ENCODE data around the gene ARHGAP27. TPM values are rescaled to one million over a fixed set of nuclear protein-coding genes. Genes with fewer than 3 reads are reported as not detected.
"Not testable (repeated sequence)": the region's sequence is repeated elsewhere in the genome, so short reads cannot be mapped to it uniquely, and the experiment has no call there.

ARHGAP27 gene
- total RNA-seq, 1 donor from 2014 or later = 27.1 TPM

- H3K27me3 ChIP-seq (ENCODE audit: control insufficient read depth, insufficient read depth, low read length); H3K36me3 ChIP-seq (ENCODE audit: control insufficient read depth, insufficient read depth, low read length); H3K4me3 ChIP-seq (ENCODE audit: low read depth, low read length); DNase-seq (ENCODE audit: low read depth); FAIRE-seq: not testable (repeated sequence)
These were observed 19.9 kb upstream of the ARHGAP27 start for GRCh38 chr17:45452329-45453224.

DNA sequence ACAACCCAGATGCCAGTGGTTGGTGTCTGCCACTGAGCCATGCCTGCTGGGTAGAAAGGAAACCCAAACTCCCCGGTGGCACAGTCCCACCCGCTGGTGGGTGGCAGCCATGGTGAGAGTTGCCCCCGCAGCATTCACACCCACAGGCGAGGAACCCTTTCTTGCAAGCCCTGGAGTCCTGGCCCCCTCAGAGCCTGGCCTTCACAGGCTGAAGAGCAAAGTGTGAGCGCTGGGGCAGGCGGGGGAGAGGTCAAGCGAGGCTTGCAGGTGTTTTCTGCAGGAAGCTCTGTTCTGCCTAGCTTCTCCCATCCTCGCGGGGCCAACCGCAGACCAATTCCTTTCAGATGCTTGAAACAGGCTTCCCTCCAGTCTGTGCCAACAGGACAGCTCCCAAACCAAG lies 19.0 kb upstream of the ARHGAP27 start:
- not testable (repeated sequence) for FAIRE-seq; H3K36me3 ChIP-seq (ENCODE audit: control insufficient read depth, insufficient read depth, low read length); H3K27me3 ChIP-seq (ENCODE audit: control insufficient read depth, insufficient read depth, low read length); H3K4me3 ChIP-seq (ENCODE audit: low read depth, low read length); DNase-seq (ENCODE audit: low read depth)

GRCh38 chr17:45451131-45451530 lies 18.5 kb upstream of the ARHGAP27 start:
- TF ChIP-seq, protein P1, sequence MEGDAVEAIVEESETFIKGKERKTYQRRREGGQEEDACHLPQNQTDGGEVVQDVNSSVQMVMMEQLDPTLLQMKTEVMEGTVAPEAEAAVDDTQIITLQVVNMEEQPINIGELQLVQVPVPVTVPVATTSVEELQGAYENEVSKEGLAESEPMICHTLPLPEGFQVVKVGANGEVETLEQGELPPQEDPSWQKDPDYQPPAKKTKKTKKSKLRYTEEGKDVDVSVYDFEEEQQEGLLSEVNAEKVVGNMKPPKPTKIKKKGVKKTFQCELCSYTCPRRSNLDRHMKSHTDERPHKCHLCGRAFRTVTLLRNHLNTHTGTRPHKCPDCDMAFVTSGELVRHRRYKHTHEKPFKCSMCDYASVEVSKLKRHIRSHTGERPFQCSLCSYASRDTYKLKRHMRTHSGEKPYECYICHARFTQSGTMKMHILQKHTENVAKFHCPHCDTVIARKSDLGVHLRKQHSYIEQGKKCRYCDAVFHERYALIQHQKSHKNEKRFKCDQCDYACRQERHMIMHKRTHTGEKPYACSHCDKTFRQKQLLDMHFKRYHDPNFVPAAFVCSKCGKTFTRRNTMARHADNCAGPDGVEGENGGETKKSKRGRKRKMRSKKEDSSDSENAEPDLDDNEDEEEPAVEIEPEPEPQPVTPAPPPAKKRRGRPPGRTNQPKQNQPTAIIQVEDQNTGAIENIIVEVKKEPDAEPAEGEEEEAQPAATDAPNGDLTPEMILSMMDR (IDR thresholded peaks at IDR 0.05; ENCODE audit: insufficient read depth, low read length, severe bottlenecking) = no peak
- no peak for FAIRE-seq
- H3K36me3 ChIP-seq (ENCODE audit: control insufficient read depth, insufficient read depth, low read length) = peaks cover 4% of the 10 kb centered on the region

DNA sequence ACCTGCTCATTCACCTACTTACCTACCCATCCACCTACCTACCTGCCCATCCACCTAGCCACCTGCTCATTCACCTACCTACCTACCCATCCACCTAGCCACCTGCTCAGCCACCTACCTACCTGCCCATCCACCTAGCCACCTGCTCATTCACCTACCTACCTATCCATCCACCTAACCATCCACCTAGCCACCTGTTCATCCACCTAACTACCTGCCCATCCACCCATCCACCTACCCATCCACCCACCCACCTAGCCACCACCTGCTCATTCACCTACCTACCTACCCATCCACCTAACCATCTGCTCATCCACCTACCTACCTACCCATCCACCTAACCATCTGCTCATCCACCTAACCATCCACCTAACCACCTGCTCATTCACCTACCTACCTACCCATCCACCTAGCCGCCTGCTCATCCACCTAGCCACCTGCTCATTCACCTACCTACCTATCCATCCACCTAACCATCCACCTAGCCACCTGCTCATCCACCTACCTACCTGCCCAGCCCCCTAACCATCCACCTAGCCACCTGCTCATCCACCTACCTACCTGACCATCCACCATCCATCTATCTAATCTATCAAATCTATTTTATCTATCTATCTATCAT lies 17.1 kb upstream of the ARHGAP27 start:
- H3K36me3 ChIP-seq (ENCODE audit: control insufficient read depth, insufficient read depth, low read length); DNase-seq (ENCODE audit: low read depth); FAIRE-seq: not testable (repeated sequence)

More at GRCh38 chr17:45451131-45451530, 18.5 kb upstream of the ARHGAP27 start:
- Histone ChIP-seq H3K27me3 (ENCODE audit: control insufficient read depth, insufficient read depth, low read length) (no peaks in the 10 kb centered on the region), H3K4me3 (ENCODE audit: low read depth, low read length) (no peak overlapping the region)
- no peak for DNase-seq (ENCODE audit: low read depth)

DNA sequence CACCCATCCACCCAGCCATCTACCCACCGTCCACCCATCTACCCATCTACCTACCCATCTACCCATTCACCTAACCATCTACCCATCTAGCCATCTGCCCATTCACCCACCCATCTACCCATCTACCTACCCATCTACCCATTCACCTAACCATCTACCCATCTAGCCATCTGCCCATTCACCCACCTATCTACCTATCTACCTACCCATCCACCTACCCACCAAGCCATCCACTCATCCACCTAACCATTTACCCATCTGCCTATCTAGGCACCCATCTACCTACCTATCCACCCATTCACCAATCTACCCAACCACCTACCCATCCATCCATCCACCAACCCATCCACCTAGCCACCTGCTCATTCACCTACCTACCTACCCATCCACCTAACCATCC lies 16.6 kb upstream of the ARHGAP27 start:
- not testable (repeated sequence) for H3K36me3 ChIP-seq (ENCODE audit: control insufficient read depth, insufficient read depth, low read length); H3K4me3 ChIP-seq (ENCODE audit: low read depth, low read length); DNase-seq (ENCODE audit: low read depth); FAIRE-seq; H3K27me3 ChIP-seq (ENCODE audit: control insufficient read depth, insufficient read depth, low read length)

More for the DNA sequence above, 17.1 kb upstream of the ARHGAP27 start:
- not testable (repeated sequence) for H3K4me3 ChIP-seq (ENCODE audit: low read depth, low read length); H3K27me3 ChIP-seq (ENCODE audit: control insufficient read depth, insufficient read depth, low read length)

- not testable (repeated sequence) for H3K36me3 ChIP-seq (ENCODE audit: control insufficient read depth, insufficient read depth, low read length); H3K4me3 ChIP-seq (ENCODE audit: low read depth, low read length); DNase-seq (ENCODE audit: low read depth); H3K27me3 ChIP-seq (ENCODE audit: control insufficient read depth, insufficient read depth, low read length)
- peak; percentile 55 for FAIRE-seq
These were observed 15.8 kb upstream of the ARHGAP27 start for GRCh38 chr17:45448483-45448882.

GRCh38 chr17:45448066-45448465 lies 15.4 kb upstream of the ARHGAP27 start:
- H3K36me3 ChIP-seq (ENCODE audit: control insufficient read depth, insufficient read depth, low read length); H3K4me3 ChIP-seq (ENCODE audit: low read depth, low read length); H3K27me3 ChIP-seq (ENCODE audit: control insufficient read depth, insufficient read depth, low read length); DNase-seq (ENCODE audit: low read depth); FAIRE-seq: not testable (repeated sequence)

DNA sequence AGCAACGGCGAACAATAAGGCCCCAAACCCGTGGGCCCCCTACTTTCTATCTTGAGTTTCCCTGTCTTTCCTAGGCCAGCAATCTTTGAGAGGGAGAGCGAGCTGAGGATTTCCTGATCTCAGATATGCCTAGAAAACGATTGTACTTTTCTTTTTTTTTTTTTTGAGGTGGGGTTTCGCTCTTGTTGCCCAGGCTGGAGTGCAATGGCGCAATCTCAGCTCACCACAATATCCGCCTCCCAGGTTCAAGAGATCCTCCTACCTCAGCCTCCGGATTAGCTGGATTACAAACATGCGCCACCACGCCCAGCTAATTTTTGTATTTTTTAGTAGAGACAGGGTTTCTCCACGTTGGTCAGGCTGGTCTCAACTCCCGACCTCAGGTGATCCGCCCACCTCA lies 15.0 kb upstream of the ARHGAP27 start:
- DNase-seq (ENCODE audit: low read depth) = peak; percentile 59
- not testable (repeated sequence) for H3K27me3 ChIP-seq (ENCODE audit: control insufficient read depth, insufficient read depth, low read length); H3K36me3 ChIP-seq (ENCODE audit: control insufficient read depth, insufficient read depth, low read length); FAIRE-seq; H3K4me3 ChIP-seq (ENCODE audit: low read depth, low read length)

DNA sequence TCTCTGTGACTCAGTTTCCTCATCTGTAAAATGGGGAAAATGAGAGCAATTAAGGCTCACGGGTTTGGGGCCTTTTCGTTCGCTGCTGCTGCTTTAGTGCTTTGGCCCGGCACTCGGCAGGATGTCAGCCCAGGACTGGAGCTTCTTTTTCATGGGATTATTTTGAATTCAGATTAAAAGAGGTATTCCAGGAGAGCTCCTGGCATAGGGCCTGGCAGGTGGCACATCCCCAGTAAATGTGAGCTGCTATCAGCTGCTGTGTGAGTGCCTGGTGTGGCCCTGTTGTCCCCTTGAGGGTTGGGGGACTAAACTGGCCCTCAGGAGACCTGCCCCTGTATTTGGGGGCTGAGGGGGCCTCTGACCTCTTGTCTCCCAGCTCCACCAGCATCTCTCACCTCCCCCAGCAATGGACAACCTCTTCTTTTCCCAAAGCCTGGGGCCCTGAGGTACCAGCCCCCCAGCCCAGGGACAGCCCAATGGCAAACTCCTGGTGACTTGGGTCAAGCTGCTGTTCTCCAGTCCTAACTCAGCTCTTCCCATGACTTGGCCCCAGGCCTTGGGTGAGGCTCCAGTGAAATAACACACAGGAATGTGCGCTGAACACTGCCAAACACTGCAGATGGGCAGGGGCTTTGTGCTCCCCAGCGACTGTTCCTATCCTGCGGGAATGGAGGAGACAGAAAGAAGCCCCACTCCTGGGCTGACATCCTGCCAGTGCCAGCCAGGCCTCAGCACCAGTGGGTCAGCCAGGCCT lies 14.4 kb upstream of the ARHGAP27 start:
- not testable (repeated sequence) for H3K4me3 ChIP-seq (ENCODE audit: low read depth, low read length); H3K27me3 ChIP-seq (ENCODE audit: control insufficient read depth, insufficient read depth, low read length); H3K36me3 ChIP-seq (ENCODE audit: control insufficient read depth, insufficient read depth, low read length)
- peak; percentile 13 for FAIRE-seq
- DNase-seq (ENCODE audit: low read depth) = peak; percentile 68

- not testable (repeated sequence) for H3K4me3 ChIP-seq (ENCODE audit: low read depth, low read length); H3K36me3 ChIP-seq (ENCODE audit: control insufficient read depth, insufficient read depth, low read length); H3K27me3 ChIP-seq (ENCODE audit: control insufficient read depth, insufficient read depth, low read length)
- FAIRE-seq (peak; percentile 99), DNase-seq (ENCODE audit: low read depth) (peak; percentile 87)
These were observed 13.5 kb upstream of the ARHGAP27 start for GRCh38 chr17:45445901-45446743.

DNA sequence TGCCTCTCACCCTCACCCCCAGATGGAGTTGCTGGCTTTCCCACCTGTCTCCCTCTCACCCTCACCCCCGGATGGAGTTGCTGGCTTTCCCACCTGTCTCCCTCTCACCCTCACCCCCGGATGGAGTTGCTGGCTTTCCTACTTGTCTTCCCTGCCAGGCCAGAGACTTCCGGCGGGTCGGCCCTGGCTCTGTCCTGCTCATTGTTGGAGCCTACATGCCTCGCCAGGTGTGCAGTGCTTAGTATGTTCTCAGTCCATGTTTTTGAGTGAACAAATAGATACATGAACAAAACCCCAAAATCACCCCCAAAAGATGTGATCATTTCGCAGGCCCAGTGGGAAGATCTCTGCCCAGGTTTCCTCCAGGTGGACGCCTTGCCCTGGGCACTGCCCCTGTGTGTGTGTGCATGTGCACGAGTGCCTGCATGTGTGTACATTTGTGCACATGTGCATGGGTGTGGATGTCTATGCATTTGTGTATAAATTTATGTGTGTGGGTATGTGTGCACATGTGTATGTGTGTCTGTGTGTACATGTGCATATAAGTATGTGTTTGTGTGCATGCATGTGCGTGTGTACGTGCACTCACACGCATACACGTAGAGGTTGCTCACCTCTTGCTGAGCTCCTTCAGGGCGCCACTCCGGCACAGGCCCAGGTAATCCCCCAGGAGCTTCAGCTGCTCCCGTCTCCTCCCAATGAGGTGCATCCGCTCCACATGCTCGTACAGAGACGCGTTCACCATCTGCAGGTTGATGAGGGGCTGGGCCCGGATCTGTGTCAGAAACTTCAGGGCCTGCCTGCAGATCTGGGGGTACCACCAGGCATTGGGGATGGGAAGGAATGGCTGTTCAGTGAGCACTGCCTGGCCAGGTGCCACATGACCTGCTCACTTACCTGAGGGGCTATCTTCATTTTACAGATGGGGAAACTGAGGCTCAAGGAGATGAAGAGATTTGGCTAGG lies 12.5 kb upstream of the ARHGAP27 start:
- FAIRE-seq = peak; percentile 32
- not testable (repeated sequence) for DNase-seq (ENCODE audit: low read depth); H3K36me3 ChIP-seq (ENCODE audit: control insufficient read depth, insufficient read depth, low read length)

More for the DNA sequence above, 12.5 kb upstream of the ARHGAP27 start:
- not testable (repeated sequence) for H3K4me3 ChIP-seq (ENCODE audit: low read depth, low read length); H3K27me3 ChIP-seq (ENCODE audit: control insufficient read depth, insufficient read depth, low read length)

Data from bronchial epithelial cell (primary cell).